NOMO-1 treated with DMSO at 0.1 percent for 48 hours (cell line): Measurements from ENCODE around the gene LRRN1.

Experiments used
- DNase-seq: peaks from one replicate; lab custom pipeline; 2025; ENCODE audit not compliant: unreplicated experiment; lab: John Stamatoyannopoulos, UW

LRRN1 gene

DNA sequence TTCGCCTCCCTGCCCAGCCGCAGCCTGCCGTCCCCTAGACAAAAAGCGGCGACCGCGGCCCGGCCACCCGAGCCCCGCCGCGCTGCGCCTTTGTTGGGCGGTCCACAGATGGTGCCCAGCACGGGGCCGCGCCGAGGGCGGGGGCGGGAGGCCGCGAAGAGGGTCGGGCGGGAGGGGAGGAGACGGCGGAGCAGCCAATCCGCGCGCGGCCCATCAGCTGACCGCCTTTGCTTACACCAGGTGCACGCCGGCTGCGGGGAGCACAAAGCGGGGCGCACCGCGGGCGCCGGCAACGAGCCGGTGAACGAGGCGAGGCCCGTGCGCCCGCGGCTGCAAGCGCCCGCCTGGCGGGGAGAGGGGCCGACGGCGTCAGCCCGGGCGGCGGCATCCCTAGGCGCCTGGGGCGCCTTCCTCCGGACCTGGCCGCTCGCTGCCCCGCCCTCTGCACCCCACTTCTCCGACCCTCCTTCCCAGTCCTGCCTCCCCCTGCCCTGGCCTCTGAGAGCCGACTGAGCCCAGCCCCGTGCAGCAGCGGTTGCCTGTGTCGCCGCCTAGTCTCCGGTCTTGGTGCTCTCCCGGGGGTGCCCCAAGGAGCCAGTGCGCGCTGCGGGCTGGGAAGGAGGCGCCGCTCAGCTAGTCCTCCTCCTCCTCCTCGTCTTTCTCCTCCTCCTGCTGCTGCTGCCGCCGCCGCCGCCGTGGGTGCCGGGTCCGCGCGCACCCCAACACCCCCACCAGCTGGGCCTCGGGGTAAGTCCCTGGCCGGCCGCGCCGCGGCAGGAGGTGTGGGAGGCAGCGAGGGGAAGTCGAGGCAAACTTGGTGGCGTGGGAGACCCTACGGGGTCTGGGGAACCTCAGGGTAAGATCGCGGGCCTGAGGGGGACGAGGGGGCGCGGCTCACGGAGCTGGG lies at the start of gene LRRN1:
LRRN1 (plus strand) TSS at position 259 of the 907 bp plus-strand sequence. CDS start 45,211 bp downstream, outside the sequence.
- no peak for DNase-seq

DNA sequence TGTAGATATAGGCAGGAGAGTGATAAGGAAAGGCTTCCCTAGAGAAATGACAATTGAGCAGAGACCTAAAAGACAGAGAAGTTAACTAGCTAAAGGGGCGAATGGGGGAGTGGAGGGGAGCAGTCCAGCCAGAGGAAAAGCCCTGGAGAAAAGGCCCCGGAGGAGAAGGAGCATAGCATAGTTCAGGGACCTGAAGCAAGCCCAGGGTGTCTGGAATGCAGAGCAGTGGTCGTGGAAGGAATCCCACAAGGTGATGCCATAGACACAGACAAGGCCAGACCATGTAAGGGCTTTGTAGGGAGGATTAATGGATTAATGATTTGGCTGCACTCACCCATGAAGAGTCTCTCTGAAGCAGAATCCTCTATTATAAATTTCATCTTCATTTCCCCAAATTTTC lies 45.8 kb upstream of the LRRN1 start:
- DNase-seq: no peak

DNA sequence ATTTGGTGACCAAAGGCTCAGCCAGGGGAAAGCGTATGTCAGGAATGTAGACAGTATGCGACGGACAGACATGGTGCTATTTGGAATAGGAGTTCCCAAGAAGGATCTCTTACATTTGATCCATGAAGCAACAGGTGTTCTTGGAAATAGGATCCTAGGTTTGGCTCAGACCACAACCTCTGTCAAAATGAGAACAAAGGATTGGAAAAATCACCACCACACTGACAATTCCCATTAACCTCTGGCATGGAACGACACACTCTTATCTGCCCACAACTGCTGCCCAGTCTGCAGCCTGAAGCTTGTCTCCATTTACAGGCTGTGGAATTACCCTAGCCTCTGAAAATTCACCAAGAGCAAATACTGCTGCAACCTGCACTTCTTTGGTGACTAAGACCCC lies 33.6 kb upstream of the LRRN1 start:
- no peak for DNase-seq

DNA sequence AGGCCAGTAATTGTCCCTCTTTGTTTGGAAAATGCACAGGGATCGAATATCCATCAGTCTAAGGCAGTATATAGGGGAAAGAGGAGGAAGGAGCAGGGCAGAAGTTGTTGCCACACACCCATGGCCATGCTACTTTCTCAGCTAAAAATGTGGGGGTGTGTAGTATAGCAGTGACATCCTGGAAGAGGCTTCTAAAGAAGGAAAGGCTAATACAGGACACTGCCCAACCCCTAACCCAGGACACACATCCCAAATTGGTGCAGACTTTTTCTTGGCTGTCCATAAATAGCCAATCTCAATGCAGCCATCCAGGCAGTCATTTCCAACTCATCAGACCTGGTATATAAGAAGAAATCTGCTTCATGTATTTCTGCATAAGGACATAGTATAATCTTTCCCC lies 33.1 kb upstream of the LRRN1 start:
- no peak for DNase-seq

DNA sequence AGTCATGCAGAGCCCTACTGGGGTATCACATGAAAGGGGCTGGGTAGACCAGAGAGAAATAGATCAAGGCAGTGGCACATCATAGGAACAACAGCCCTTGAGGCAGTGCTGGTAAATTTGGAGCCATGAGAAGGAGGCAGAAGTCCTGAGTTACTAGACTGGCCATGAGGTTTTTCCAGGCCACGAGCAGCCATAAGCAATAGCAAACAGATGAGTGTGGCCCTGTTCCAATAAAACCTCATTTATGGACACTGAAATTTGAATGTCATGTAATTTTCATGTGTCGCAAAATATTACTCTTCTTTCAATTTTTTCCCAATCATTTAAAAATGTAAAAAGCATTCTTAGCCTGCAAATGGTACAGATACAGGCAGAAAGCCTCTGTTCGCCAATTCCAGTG lies 28.1 kb upstream of the LRRN1 start:
- no peak for DNase-seq

DNA sequence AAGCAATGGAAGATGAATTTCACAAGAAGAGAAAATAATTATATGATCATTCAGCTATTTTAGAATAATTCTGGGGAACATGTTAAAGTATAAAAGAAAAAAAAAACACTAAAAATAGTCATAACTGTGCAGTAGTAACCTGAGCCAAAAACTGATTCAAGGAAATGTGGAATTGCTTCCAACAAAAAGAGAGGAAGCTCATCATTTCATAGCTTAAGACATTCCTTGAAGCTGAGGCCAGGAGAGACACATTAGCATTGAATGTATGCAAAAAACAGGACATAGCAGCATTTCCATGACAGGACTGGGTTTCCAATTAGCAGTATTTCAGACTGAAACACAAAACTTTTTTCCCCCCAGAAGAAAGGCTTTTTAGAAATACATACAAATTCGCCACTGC lies 27.7 kb upstream of the LRRN1 start:
- DNase-seq: no peak

DNA sequence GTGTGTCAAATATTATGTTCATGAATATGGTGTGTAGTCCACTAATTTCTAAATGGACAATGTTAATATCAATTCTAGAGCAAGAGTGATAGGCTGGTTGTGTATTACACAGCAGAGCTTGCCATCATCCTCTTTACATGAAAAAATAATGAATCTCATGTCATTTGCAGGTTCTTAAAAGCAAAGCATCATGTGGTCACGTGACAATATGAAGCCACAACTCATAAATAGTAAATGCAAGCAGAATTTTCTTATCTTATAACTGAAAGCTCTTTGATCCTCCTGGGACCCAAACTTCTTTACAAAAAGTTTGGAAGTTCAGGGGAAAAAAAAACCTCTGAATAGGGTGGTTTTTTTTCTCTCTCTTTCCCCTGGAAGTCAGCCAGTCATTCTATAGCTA lies 26.9 kb upstream of the LRRN1 start:
- no peak for DNase-seq

DNA sequence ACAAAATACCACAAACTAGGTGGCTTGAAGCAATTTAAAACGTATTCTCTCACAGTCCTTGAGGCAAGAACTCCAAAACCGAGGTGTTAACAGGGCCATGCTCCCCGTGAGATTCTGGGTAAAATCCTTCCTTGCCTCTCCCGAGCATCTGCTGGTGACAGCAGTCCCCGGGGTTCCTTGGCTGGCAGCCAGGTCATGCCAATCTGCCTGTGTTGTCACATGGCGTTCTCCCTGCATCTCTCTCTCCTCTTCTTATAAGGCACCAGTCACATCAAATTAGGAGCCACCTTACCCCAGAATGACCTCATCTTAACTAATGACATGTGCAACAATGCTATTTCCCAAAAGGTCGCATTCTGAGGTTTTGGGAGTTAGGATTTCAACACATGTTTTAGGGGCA lies 26.3 kb upstream of the LRRN1 start:
- no peak for DNase-seq

DNA sequence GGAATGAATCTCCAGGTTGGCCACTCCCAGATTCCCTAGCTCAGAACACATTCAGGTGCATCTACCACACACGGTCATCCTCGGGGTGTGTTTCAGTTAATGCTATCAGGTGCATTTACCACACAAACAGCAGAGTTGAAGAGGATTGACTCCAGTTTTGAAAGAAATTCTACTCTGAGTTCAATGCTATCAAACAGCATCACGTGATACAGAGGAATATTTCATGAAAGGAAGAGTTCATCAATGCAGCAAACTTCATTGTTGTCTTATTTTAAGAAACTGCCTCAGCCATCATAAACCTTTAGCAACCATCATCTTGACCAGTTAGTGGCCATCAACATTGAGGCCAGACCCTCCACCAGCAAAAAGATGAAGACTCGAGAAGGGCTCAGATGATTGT lies 22.6 kb upstream of the LRRN1 start:
- DNase-seq: no peak

DNA sequence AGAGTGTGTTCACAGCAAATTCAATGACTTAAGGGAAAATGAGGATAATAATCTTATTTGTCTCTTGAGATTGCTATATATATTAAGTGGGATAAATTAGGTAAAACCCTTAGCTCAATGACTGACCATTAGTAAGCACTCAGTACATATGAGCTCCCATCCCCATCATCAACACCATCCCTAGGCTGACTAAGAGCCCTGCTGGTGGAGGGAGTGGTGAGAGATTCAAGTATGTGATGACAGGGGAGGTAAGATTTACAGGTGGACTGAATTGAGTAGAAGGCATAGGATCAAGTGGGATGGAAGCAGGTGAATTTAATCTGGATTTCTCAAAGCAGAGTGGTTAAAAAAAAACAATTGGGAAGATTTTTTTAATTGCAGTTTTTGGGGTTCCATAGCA lies 21.0 kb upstream of the LRRN1 start:
- DNase-seq: no peak

DNA sequence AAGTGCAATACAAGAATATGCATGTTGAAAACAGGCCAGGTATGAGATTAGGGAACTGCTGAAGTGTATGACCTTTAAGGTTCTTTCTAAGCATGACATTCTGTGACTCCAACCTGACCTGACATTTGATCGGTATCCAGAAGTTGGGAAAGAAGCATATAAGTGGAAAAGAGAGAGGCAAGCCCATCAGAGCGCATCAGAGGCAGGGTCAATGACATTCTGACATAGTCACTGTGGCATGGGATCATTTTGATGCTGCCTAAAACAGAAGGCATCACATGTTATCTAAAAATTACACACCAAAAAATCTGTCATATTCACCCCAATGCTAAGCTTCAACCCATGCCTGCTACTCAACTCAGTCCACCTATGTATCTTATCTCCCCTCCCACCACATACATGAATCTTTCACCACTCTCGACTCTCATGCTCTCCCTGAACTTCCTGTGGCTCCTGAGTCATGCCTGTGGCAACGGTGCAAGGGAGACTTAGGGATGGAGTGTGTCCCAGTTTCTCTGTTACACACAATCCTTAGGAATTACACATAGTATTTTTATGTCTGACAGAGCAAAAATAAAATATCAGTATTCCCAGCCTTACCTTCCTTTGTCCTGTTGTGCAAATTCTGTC lies 20.5 kb upstream of the LRRN1 start:
- no peak for DNase-seq

DNA sequence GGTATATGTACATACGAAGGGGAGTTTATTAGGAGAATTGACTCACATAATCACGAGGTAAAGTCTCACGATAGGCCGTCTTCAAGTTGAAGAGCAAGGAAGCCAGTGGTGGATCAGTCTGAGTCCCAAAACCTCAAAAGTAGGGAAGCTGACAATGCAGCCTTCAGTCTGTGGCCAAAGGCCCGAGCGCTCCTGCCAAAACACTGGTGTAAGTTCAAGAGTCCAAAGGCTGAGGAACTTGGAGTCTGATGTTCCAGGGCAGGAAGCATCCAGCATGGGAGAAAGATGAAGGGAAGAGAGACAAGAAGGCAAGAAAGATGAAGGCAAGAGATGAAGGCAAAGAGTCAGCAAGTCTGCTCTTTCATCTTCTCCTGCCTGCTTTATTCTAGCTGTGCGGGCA lies 16.8 kb upstream of the LRRN1 start:
- no peak for DNase-seq

DNA sequence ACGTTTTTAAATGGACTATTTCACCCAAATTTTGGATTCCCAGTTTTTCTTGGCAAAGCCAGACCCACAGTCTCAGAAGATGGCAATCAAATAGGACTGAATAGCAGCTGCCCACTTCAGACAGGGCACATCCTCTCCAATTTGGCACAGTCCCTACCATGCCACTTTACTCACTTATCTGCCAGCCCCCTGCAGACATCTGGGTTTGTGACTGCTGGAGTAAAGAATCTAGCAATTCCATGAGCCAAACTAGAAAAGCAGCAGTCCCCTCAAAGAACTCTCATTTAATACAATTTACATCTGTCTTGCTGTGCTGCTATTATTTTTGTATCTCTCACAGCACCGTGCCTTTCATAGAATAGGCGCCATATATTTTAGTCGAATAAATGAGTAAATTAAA lies 16.0 kb upstream of the LRRN1 start:
- DNase-seq: no peak

DNA sequence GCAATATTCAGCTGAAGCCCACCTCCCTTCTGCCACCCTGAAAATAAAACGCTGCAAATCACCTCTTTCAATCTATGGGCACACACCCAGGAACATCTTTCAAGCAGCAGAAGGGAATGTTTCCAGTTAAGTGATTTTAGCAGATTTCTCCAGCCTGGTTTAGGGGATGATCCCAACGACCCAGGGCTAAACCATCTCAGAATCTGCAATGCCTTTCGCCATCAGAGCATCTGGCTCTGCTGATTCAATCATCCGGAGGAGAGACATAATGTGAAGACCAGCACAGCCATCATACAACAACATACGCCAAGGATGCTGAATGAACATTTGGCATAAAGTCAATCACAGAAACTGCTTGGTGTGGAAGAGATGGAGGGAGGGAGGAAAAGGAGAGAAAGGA lies 15.5 kb upstream of the LRRN1 start:
- no peak for DNase-seq

DNA sequence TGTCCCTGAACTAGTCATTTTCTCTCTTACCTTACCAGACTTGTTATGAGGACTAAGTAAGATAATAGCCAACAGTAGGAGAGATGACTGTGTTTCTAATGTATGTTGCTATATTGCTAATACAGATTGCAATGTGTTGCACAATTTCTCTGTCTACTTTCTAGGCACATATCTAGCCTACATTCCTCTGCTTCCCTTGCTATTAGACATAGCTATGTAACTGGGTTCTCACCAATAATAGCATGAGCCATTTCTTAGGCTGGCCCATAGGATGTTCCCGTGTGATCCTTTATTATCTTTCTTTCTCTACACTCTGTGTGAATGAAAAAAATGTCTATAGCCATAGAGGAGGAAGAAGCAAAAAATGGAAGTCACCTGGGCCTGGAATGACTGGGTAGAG lies 6.8 kb upstream of the LRRN1 start:
- DNase-seq: no peak

DNA sequence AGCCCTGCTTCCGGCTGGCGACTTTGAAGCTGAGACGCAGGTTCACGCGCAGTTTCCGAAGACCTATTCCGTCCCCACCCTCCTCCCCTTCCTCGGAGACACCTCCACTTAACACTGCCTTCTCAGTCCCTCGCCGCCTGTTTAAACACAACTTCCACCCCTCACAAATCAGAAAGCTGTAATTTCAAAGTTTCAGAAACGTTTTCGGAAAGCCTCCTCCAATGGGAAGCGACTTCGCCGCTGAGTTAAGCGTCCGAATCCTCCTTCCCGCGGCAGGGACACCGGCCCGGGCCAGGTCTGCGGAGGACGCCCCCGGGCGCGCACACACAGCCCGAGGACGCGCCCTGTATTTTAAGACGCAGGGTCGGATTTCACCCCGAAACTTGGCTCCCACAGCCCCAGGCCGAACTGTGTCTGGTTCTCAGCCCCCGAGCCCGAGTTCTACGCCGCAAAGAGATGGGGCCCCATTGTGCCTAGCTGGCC lies 559 bp upstream of the LRRN1 start:
- no peak for DNase-seq

DNA sequence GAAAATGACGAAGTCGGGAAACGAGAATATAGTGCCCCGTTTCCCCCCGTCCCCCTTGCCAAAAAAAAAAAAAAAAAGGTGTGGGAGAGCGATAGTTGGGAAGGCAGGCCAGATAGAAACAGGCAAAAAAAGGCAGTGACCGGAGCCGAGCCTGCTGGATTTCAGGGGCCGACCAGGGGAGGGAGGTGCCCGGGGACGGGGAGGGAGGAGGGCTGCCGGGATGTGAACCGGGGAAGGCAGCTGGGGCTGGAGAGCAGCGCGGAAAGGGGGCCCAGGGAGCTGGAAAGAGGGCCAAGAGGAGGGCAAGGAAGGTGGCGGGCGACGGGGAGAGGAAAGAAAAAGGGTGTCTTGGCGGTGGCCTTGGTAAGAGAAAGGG lies 837 bp downstream of the LRRN1 start:
- DNase-seq: no peak

DNA sequence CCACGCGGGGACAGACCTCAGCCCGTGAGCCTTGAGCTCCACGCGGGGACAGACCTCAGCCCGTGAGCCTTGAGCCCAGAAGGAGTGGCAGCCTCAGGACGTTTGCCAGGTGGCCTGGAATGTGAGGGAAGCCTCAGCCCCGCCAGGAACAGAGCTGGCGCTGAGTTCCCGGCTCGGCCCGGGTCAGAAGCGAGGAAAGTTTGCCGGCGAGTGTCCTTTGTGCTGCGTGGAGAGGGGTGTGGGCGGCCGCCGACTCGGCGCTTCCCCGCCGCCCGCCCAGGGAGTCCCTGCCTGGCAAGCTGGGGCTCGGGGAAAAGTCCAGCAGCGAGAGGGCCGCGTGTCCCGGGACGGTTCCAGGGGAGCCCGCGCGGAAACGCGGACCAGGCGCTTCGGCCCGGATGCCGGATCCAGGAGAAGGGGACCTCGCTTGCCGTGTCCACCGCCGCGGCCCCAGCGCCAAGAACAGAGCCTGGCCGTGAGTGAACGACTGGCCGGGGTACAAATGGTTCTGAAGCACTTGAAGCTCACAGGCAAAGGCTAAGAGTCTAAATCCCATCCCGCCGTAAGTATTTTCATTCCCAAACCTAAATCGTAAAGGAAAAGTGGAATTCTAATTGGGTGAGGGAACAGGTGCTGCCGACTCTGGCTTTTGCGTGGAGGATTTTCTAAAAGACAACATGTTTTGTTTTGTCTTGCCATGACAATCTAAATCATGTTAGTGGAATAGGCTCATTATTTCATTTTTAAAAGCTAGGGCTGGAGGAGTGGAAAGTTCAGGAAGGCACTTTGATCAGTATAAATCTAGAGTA lies 1.7 kb downstream of the LRRN1 start:
- DNase-seq: no peak

DNA sequence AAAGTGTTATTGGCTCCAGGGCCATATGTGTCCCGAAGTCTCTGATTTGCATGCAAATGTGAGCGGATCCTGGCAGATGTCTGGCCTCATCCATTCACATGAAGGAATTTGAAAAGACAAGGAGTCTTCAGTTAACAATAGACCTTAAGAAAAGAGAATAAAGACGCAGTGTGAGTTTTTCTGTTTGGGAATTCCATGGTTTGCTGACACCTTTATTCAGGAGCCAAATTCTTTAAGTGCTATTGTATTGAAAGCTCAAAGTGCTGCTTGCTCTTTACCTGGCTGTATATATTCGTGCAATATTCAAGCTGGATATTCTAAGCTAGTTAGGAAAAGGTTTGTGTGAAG lies 2.2 kb downstream of the LRRN1 start:
- DNase-seq: no peak

DNA sequence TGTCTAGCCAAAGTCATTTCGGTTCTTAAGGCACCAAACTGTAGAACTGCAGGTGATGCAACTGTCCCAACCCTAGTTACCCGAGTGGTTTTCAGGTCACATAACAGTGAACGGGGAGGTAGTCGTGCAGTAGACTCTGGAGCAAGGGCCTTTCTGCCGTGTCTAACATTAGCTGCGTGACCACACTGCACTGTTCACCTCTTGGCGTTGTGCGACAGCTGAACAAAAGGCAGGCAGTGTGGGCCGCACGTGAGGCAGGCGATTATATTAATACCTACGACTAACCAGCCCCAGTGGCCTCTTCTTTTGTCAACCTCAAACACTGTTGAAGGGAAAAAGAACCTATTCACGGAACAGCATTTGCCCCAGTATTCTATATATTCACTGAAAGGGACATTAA lies 2.8 kb downstream of the LRRN1 start:
- no peak for DNase-seq

DNA sequence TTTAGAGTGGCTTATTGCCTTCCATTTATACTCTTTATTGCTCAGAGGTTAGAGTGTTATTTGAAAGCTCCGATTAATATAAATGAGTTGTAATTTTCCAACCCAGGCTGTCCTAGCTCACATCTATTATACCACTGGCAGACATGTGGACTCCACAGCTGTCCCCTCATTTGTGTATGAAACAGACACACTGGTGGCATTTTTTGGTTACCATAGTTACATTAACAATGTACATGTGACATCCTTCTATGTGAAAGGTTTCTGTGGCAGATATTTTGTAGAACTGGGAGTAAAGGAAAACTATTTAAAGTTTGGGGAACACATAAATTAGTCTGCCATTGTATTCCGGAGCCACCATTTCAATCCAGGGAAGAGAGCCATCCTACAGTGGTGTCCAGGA lies 5.3 kb downstream of the LRRN1 start:
- no peak for DNase-seq

DNA sequence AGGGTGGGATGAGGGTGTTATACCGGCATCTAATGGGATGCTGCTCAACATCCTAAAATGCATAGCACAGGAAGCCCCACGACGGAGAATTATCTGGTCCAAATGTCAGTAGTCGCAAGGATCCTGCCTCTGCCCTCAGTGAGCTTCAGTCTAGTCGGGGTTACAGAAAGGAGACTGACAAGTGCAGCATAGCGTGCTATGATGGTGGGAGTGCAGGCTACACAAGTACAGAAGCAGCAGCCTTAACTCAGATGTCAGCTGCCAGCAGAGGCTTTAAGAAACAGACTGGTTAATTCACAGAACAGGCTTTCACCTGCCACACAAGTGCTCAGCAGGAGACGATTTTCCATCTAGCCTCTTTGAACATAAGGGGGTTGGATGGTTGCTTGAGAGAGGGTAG lies 6.9 kb downstream of the LRRN1 start:
- DNase-seq: no peak
